GM19455 (cell line): ENCODE data around the gene ARHGAP6.

Source experiments
- ATAC-seq: cut with Tn5 transposase; IDR thresholded peaks from one replicate; pipeline ENCODE4 v1.9.1; 2021; ENCODE audit not compliant: unreplicated experiment

ARHGAP6 gene

DNA sequence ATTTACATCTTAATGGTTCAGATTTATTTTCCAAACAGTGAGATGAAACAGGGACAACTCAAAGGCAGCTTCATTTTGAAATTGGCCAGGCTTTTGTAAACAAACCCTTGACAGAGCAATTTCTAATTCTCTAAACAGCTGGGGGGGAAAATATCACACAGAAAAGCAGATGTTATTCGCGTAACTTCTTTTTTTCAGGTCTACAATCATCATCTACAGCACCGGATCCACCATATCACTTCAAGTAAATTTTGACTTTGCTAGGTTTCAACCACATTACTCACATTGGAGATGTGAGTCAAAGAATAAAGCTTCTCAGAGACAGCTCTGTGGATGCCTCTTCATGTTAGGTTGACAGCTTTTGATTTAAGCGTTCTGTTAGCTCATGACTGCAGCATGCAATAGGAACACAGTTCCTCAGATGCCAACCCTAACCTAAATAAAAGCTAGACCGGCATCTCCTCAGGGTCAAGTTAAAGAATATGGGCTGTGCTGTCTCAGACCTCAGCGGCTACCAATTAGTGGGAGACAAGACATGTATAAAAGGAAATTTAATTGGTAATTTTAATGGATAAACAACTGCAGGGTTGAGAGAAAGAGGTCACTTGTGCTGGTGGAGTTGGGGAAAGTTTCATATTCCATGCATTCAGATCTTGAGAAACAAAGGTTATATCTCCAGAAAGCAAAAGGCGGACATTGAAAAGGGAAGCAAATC lies 345.8 kb downstream of the ARHGAP6 start:
- ATAC-seq: no peak

DNA sequence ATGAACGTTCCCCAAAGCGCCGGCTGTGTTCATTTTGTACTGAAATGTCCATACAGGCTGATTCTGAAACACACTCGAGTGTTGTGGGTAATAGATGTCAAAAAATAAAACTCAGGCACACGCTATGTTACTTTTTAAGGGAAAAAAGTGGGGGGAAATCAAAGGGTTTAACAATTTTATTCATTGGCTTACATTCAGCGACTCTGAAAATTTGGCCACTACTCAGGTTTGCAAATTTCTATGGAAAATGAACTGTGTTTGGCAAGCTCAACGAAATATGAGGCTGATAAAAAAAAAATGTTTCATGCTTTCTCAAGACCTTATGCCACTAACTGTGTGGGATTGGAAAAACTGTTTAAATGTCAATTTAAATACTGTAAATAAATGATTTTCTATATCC lies 354.0 kb downstream of the ARHGAP6 start:
- ATAC-seq: no peak

- no peak for ATAC-seq
These were observed 356.5 kb downstream of the ARHGAP6 start for GRCh38 chrX:11309220-11309619.

DNA sequence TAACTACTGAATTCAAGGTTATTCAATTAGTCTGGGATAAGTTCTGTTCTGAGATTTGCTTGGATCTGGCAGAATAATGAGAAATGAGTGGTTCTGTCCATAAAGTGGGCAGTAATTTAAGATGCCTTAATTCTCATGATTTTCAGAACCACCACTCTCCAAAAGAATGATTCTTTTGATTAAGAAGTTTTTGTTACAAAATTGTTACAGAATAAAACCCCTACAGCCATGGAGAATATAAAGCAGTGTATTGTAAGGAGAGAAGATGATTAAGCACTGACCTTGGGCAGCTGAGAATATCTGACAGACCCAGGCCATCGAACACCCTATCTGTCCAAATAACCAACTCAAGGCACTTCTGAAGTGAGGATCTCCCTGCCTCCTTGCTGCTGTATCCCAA lies 360.1 kb downstream of the ARHGAP6 start:
- ATAC-seq: no peak

DNA sequence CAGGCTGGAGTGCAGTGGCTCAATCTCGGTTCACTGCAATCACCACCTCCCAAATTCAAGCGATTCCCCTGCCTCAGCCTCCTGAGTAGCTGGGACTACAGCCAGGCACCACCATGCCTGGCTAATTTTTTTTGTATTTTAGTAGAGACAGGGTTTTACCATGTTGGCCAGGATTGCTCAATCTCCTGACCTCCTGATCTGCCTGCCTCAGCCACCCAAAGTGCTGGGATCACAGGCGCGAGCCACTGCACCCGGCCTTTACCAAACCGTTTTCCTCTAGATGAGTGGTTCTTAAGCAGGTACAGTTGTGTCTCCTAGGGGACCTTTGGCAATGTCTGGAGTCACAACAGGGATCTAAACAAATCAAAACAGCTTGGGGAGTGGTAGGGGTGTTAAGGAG lies 360.9 kb downstream of the ARHGAP6 start:
- ATAC-seq: no peak

DNA sequence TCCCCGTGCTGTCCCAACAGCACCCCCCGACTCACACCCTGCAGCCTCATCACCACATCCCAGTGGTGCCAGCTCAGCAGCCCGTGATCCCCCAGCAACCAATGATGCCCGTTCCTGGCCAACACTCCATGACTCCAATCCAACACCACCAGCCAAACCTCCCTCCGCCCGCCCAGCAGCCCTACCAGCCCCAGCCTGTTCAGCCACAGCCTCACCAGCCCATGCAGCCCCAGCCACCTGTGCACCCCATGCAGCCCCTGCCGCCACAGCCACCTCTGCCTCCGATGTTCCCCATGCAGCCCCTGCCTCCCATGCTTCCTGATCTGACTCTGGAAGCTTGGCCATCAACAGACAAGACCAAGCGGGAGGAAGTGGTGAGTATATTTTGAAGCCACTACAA lies 367.1 kb downstream of the ARHGAP6 start:
- ATAC-seq: no peak

GRCh38 chrX:11296051-11296450 lies 369.7 kb downstream of the ARHGAP6 start:
- ATAC-seq: no peak

- ATAC-seq: no peak
These were observed 372.6 kb downstream of the ARHGAP6 start, which contains the start of gene AMELX for GRCh38 chrX:11293113-11293512. TSS of gene AMELX (plus strand) at chrX:11293413. CDS start at chrX:11294789, 1,376 bp downstream.

- ATAC-seq: no peak
These were observed 375.2 kb downstream of the ARHGAP6 start for GRCh38 chrX:11290416-11291102.

- no peak for ATAC-seq
These were observed 378.2 kb downstream of the ARHGAP6 start for GRCh38 chrX:11287505-11287904.

- ATAC-seq: no peak
These were observed 380.1 kb downstream of the ARHGAP6 start for GRCh38 chrX:11285651-11286050.

DNA sequence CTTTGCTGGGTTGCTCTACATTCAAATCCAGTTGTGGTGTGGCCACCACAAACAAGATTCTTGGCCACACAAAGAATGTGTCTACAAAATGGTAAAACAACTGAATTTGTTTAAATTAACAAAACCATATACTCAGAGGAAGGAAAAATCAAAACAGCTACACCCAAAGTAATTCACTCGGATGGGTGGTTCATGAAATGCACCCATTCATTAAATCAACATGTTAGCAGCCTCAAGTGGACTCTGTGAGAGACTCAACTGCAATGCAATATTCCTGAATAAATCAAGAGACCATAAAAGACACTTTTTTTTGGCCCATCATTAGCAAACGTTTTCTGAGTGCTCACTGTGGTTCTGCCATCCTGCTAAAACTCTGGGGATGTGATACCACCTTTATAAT lies 383.7 kb downstream of the ARHGAP6 start:
- no peak for ATAC-seq

- no peak for ATAC-seq
These were observed 392.2 kb downstream of the ARHGAP6 start for GRCh38 chrX:11273544-11273943.

GRCh38 chrX:11272863-11273262 lies 392.9 kb downstream of the ARHGAP6 start:
- no peak for ATAC-seq

DNA sequence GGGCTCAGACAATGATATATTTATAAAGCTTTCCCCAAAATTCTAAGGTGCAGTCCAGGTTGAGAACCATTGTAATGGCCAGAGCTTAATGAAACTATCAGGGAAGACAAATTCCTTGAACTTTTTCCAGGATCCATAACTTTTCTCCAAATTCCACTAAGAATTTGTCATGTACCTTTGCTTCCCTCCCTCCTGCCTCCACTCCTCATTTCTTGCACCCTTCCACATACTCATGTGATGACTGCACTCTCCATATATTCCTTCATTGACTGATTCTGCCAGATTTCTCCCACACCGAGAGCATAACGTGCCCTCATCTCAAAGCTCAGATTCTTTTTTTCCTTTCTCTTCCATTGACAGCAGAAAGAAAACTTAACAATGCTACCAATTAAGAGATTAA lies 393.4 kb downstream of the ARHGAP6 start:
- ATAC-seq: no peak

DNA sequence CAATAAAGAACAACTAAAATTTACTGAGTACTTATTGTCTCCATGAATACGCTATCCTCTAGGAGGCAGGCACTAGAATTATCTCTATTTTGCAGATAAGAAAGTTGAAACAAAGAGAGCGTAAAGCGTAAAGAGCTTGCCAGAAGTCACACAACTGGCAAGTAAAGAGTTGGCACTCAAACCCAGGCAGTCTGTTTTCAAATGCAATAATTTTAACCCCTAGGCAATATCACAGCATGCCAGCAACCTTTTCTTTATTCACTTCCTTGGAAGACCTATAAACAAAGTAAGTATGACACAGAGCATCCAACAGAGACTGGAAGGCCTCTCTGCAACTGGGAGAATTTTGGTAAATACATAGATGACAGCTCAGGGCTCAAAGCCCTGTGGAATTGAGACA lies 395.7 kb downstream of the ARHGAP6 start:
- no peak for ATAC-seq

GRCh38 chrX:11269006-11269405 lies 396.7 kb downstream of the ARHGAP6 start:
- no peak for ATAC-seq

DNA sequence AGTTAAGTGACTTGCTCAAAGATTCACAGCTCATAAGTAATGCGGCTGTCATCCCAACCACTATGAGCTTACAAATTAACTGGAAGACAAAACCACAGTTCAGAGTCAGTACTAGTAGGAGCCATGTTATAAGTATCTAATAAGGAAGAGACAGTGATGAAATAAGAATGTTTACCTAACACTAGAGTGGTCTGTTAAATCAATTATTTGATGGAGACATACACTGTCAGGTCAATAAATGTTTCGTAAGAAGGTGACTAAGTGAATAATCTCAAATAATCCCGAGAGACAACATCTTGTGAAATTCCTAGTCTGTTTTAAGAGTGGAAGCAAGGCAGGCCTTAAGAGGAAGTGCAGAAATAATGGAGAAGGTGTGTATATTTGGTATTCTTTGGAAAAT lies 398.3 kb downstream of the ARHGAP6 start:
- ATAC-seq: no peak

GRCh38 chrX:11266573-11267003 lies 399.1 kb downstream of the ARHGAP6 start:
- no peak for ATAC-seq

GRCh38 chrX:11265352-11265751 lies 400.4 kb downstream of the ARHGAP6 start:
- ATAC-seq: no peak

- ATAC-seq: no peak
These were observed 400.8 kb downstream of the ARHGAP6 start for GRCh38 chrX:11264925-11265324.

DNA sequence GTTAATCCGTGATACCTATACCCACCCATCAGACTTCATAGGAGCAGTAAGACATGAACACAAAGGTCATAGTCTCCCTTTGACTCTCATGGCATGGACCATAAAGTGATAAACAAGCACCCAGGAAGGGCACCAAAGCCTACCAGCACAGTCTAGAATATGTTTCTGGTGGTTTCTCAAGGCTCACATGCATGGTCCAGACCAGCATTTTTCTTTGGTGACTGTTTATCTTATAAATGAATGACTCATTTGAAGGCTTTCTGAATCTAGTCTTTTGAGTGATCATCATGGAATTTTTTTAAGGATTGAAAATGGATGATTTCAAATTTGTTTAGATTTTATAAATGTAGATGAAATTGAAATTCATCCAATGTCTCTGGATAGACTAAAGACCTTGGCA lies 404.5 kb downstream of the ARHGAP6 start:
- no peak for ATAC-seq

- no peak for ATAC-seq
These were observed 406.3 kb downstream of the ARHGAP6 start for GRCh38 chrX:11259437-11259836.
